ENCODE results near the gene DNPEP. TPM values are rescaled to one million over a fixed set of nuclear protein-coding genes. Genes with fewer than 3 reads are reported as not detected.

Gene DNPEP
- total and polyA plus RNA-seq, 2 of the 8 experiments (the other 6 are each of a cell fraction or from before 2014, with no cell fraction given): 59.8 to 109 TPM

- Histone ChIP-seq H2AK5ac (ENCODE audit: low read depth, low read length) (no peak overlapping the region), H3K27ac (ENCODE audit: low read depth, low read length) (no peak overlapping the region), H2BK120ac (replicated peaks; ENCODE audit: low read depth, low read length) (no peak overlapping the region), H3K4me3 (ENCODE audit: extremely low read depth in 1 of 4, insufficient read depth in 2 of 4, low read depth in 3 of 4, low read length in 4 of 4) (no peak overlapping the region), H2BK12ac (ENCODE audit: low read depth, low read length) (no peak overlapping the region), H3K9ac (replicated peaks in 1 of 4; ENCODE audit: extremely low read depth in 1 of 4, low read depth in 3 of 4, low read length in 3 of 4) (no peak overlapping the region), H3K23me2 (ENCODE audit: low read depth, low read length) (no peaks in the 10 kb centered on the region), H2BK20ac (ENCODE audit: low read length) (no peak overlapping the region), H4K5ac (ENCODE audit: insufficient read length, low read depth, low read length) (no peak overlapping the region), H3K27me3 (replicated peaks in 1 of 4; ENCODE audit: control insufficient read depth in 3 of 4, extremely low read depth in 1 of 4, insufficient read depth in 3 of 4, low read length in 3 of 4) (peaks cover 0 to 2% (median 0%) of the 10 kb centered on the region in 4 experiments; a peak in 2 of 7 replicates), H3K4ac (replicated peaks; ENCODE audit: insufficient read length, low read depth, low read length) (no peak overlapping the region), H3K79me1 (ENCODE audit: low read depth, low read length) (no peaks in the 10 kb centered on the region), H2BK15ac (ENCODE audit: low read length) (no peak overlapping the region), H3K9me3 (ENCODE audit: insufficient read depth in 2 of 2, low read depth in 1 of 2, low read length in 1 of 2) (no peaks in the 10 kb centered on the region), H4K8ac (ENCODE audit: extremely low read depth, insufficient read depth, low read length) (no peak overlapping the region), H4K20me1 (replicated peaks in 1 of 2; ENCODE audit: control insufficient read depth in 1 of 2, insufficient read depth in 2 of 2, low read length in 2 of 2) (no peaks in the 10 kb centered on the region), H3K56ac (replicated peaks; ENCODE audit: insufficient read length, low read depth, low read length) (no peak overlapping the region), H3K18ac (ENCODE audit: extremely low read depth, low read length) (no peak overlapping the region), H3K14ac (ENCODE audit: insufficient read length) (no peak overlapping the region), H3K23ac (ENCODE audit: insufficient read length) (no peak overlapping the region), H3K79me2 (ENCODE audit: control insufficient read depth in 1 of 2, insufficient read depth in 2 of 2, low read length in 2 of 2) (no peaks in the 10 kb centered on the region), H4K91ac (replicated peaks; ENCODE audit: insufficient read length, low read length) (no peak overlapping the region), H2BK5ac (ENCODE audit: low read depth, low read length) (no peak overlapping the region), H3K4me2 (ENCODE audit: insufficient read depth in 1 of 2, low read depth in 2 of 2, low read length in 2 of 2) (no peak overlapping the region), H2AFZ (ENCODE audit: low read length) (no peak overlapping the region), H3K36me3 (ENCODE audit: control insufficient read depth in 2 of 4, insufficient read depth in 4 of 4, low read length in 3 of 4) (no peaks in the 10 kb centered on the region), H3K4me1 (replicated peaks in 1 of 4; ENCODE audit: control insufficient read depth in 3 of 4, insufficient read depth in 4 of 4, low read length in 3 of 4) (peaks cover 0 to under 1% (median 0%) of the 10 kb centered on the region in 4 experiments; a peak in 3 of 7 replicates)
- FAIRE-seq: no peak
- no peak for TF ChIP-seq RAD21 (IDR thresholded peaks at IDR 0.05 in 1 of 2, conservative IDR thresholded peaks at IDR 0.05 in 1 of 2; ENCODE audit: low read depth in 2 of 2, low read length in 2 of 2)
- TF ChIP-seq TBP (IDR thresholded peaks at IDR 0.05; ENCODE audit: low read depth, low read length): no peak
- TF ChIP-seq KDM4A (IDR thresholded peaks at IDR 0.05; ENCODE audit: low read depth, low read length, severe bottlenecking): no peak
- no peak for TF ChIP-seq CBX8 (IDR thresholded peaks at IDR 0.05; ENCODE audit: borderline replicate concordance, low read depth, low read length)
- TF ChIP-seq CHD2 (IDR thresholded peaks at IDR 0.05; ENCODE audit: low read length): no peak
- no peak for TF ChIP-seq NANOG (IDR thresholded peaks at IDR 0.05; ENCODE audit: insufficient read depth, low read depth, low read length, poor library complexity, severe bottlenecking)
- no peak for TF ChIP-seq EGR1 (IDR thresholded peaks at IDR 0.05; ENCODE audit: borderline replicate concordance, low read depth, low read length)
- no peak for TF ChIP-seq KDM1A (IDR thresholded peaks at IDR 0.05; ENCODE audit: borderline replicate concordance, low read length)
- WGBS, 2 experiments (ENCODE audit: extremely low coverage in 1 of 2, insufficient coverage in 1 of 2, insufficient read length in 1 of 2, insufficient replicate concordance in 2 of 2, low coverage in 1 of 2, low lambda C conversion rate in 2 of 2, missing lambda C conversion rate in 1 of 2): 85% methylated on average over 7 of the region's 8 CpGs; no CpG with 5 or more reads in 1 of the 2 experiments
- ChIA-PET CTCF (ENCODE audit: partially characterized antibody) (interaction anchor here (1.0 to 13.0 kb wide), 12 partner anchors 8 to 116 kb away, joined by 3 to 407 read pairs (median 4); partner anchors contain the start of genes DES, DNPEP, GMPPA and SPEG), POLR2A (ENCODE audit: partially characterized antibody) (interaction anchor here (1.2 kb wide), 1 partner anchor 22 kb away, joined by 4 read pairs; the partner anchor contains the start of gene DNPEP)
- DNase-seq (ENCODE audit: low read depth in 1 of 2, low spot score in 2 of 2): no peak
These were observed 22.7 kb upstream of the DNPEP start for GRCh38 chr2:219410390-219410789.

All from H1 (cell line).